Kidney glomerular epithelial cell (primary cell): ENCODE measurements around the gene HMSD.
A peak's percentile ranks its signal among the peaks of the same experiment; 100 is the strongest.
"Not testable (repeated sequence)": the region's sequence is repeated elsewhere in the genome, so short reads cannot be mapped to it uniquely, and the experiment has no call there.

Source experiments
- DNase-seq: peaks from one replicate; lab custom pipeline; 2025; lab: John Stamatoyannopoulos, UW

HMSD gene

DNA sequence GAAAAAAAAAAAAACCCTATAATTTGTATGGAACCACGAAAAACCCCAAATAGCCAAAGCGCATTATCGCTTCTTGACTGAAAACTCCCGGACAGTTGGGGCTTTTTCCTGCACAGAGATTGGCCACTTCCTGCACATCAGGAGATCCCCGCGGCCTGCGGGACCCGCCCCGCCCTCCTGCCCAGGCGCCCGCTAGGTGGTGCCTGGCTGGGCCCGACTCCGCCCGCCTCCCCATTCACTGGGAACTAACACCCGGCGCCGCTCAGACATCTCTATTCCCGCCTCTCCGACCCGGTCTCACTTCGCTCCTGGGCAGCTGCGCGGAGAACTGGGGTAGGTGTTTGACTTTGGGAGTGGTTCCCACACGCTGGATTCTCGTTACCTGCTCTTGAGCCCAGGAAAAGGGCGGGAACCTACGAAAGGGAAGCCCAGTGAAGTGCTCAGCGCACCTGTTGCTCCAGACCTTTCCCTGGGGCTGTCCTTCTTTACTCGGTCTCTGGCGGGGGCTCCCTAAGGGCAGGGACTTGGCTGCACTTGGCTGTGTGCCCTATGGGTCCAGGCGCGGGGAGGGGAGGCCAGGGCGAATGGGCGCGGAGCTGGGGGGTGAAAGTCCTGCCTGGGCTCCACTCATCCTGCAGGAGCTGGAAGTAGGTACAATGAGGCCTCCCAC is at the start of gene HMSD:
Gene HMSD (plus strand): TSS at position 234 of the 670 bp plus-strand sequence. CDS start 4,155 bp downstream, outside the sequence.
- no peak for DNase-seq

DNA sequence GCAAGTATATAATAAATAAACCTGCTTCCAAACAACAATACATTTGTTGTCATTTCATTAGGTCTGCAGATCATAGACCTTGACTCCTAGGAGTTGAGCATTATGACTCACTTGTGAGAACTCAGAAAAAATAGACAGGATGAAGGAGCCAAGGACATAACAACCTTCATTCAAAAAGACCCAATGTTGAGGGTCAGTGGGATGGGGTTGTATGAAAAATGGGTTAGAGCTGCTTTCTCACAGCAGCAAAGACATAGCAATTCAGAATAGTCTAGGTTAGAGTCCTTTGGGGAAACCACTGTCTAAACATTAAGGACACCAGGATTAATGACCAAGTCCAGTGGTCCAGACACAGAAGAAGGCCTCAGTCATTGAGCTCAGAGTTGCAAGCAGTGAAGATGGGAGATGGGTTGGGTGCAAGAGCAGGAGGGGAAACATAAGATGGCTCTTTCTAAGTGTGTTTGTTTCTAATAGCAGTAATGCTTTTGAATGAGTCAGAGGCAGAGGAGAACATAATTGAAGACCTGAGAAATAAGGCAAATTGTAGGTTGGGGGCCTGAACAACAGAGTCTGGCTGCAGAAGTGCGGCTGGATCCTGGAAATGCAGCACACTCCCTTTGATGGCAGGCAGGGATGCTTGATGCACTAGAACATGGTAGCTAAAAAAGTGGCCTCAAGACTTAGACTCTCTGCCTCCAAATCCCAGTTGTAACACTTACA is 45.1 kb upstream of the HMSD start:
- no peak for DNase-seq

- DNase-seq = no peak
These were observed 44.4 kb upstream of the HMSD start for GRCh38 chr18:63904694-63905093.

GRCh38 chr18:63905361-63905760 is 43.7 kb upstream of the HMSD start:
- DNase-seq = no peak

DNA sequence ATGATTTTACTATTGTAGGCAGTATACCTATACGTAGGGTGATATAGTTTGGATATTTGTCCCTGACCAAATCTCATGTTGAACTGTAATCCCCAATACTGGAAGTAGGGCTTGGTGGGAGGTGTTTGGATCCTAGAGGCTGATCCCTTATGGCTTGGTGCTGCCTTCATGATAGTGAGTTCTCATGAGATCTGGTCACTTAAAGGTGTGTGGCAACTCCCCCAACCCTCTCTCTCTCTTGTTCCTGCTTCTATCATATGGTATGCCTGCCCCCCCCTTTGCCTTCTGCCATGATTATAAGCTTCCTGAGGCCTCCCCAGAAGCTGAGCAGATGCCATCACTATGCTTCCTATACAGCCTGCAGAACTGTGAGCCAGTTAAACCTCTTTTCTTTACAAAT is 43.0 kb upstream of the HMSD start:
- no peak for DNase-seq

GRCh38 chr18:63907664-63908063 is 41.4 kb upstream of the HMSD start, which contains the start of gene SERPINB10:
TSS of gene SERPINB10 (plus strand) at chr18:63907958. CDS start at chr18:63915511, 7,553 bp downstream.
- DNase-seq = no peak

DNA sequence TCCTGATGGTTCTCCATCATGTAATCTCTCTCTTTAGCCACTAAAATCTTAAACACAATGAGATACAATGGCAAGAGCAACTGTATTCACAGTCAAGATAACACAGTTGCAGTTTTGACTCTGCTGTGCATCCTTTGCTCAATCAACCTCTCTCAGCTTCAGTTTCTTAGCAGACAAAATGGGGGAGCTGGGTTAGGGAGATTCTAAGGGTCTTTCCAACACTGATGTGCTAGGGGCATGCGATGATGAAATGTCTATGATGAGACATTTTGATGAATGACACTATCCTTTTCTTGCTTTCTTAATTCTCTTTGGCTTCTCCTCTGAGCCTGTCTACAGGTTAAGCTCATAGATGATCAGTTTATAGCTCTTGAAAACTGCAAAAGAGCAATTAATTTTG is 40.2 kb upstream of the HMSD start:
- DNase-seq = no peak

DNA sequence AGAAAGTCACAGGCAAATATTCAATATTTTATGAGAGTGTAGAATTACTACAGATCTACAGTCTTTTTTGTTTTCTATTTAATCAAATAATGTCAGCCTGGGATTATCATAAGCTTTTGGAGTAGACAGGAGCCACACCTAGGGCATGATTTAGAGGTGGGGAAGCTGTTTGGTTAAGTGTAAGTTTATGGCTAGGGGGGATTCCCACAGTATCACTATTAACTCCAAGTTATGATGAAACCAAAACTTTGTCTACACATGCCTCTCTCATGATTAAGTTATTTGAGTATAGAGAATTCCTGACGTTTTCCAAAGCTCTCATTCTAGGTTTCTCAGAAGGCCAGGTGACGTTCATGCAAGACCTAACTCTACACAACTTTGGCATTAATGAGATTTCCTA is 39.2 kb upstream of the HMSD start:
- DNase-seq = no peak

DNA sequence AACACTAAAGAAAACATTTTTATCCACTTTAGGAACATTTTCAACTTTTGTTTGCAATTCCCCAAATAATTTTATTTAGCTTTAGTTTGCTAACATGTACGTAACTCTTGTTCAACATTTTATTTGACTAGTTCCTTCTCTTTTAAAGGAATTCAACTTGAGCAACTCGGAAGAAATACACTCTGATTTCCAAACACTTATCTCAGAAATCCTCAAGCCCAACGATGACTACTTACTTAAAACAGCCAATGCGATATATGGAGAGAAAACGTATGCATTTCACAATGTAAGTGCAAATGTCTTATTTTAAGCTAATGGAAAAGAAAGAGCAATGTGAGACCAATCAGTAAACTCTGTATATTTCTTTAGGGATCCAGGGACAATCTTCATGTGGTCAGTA is 31.3 kb upstream of the HMSD start:
- no peak for DNase-seq

DNA sequence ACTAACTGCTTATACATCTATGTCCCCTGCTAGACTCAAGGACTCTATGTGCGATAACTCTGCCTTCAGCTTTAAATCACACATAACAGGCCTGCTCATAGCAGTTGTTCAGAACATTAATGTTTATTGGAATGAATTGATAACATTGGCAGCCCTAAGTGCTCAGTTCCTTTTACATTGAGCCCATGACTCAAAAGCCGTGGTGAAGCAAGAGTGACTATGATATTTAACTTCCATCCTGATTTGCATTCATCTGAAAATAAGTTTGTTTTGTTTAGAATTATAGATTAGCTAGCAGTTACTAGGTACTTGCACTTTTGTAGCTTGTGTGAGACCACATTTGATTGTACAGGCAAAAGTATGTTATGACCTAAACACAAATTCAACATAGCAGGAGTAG is 27.1 kb upstream of the HMSD start:
- no peak for DNase-seq

- no peak for DNase-seq
These were observed 24.6 kb upstream of the HMSD start for GRCh38 chr18:63924551-63924950.

DNA sequence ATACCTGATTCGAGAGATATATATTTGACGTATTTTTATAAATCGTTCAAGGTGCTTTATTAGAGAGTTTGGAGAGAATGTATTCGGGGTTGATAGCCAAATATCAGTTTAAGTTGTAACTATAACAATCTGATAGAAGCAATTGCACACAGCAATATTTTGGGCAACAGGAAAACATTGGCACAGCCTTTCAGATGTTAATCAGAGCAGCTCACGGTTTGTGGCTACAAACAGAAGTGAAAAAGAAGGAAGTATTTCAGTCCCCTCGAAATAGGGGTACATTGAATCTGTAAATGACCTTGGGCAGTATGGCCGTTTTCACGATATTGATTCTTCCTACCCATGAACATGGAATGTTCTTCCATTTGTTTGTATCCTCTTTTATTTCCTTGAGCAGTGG is 20.8 kb upstream of the HMSD start:
- DNase-seq = no peak

DNA sequence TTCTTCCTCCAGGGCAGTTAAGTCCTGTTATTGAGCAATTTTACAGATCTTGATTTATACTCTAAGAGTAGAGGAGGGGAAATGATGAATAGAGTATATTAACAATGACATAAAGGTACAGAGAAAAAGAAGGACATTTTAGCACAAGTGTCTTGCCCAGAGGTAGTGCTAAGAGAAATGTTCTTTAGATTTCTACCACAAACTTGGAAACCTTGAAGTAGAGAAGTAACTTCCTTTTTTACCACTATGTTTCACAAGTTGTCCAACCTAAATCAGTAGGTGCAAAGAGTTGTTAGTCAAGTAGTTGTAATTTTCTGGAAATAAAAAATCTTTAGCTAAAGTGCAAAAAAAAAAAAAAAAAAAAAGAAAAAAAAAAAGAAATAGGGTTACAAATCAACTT is 19.7 kb upstream of the HMSD start:
- not testable (repeated sequence) for DNase-seq

DNA sequence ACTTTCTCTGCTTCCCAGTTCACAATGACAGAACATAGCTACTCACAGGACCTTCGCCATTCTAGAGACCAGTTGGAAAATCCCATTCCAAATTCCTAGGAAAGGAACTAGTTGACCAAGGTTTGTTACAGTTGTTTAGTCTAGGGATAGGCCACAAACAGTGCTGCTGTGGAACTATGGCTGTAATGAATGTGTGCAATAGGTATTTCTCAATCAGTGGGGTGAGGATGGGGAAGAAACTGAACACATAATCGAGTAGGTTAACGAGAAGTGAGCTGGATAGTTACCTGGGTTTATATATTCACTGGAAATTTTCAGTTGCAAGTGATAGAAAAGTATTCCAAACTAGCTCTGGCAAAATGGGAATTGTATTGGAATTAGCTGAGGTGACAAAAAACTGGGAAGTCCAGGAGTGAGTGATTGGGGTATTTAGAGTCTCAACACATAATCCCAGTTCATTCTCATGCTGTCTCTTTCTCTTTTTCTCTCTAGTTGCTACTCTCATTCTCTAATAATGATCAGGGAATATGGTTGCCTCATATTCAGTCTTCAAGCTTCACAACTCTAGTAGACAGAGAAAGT is 18.2 kb upstream of the HMSD start:
- DNase-seq = no peak

DNA sequence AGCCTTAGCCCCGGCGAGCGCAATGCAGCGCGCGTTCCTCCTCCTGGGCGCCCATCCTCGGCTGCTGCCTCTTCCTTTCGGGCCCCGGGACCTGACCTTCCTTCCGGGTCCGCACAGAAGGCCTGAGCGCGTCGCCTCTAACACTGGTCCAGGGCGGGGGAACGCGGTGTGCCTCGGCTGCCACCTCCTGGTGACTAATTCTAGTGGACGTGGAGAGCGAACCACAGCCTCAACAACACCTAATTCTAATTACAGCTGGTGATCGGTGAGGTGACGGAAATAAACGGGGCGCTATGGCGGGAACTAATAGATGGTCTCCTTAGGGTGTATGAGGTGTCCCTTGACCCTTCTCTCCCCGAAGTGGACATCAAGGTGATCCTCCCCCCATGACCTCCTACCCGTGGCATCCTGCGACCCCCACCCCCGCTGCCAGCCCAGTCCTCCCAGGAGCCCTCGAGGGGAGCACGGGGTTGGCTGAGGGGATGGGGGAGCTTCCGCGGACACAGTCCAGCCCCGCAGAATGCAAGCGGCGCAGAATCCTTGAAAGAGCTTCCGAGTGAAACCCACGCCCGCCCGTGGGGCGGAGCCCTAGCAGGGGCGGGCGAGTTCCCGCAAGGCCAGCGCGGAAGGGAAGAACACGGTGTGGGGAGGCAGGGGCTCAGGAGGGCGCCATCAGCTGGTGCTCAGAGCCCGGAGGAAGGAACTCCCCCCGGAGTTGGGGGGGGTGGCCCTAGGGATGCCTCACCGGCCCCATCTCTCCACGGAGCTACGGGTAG is 12.8 kb upstream of the HMSD start:
- peak; percentile 51 for DNase-seq

DNA sequence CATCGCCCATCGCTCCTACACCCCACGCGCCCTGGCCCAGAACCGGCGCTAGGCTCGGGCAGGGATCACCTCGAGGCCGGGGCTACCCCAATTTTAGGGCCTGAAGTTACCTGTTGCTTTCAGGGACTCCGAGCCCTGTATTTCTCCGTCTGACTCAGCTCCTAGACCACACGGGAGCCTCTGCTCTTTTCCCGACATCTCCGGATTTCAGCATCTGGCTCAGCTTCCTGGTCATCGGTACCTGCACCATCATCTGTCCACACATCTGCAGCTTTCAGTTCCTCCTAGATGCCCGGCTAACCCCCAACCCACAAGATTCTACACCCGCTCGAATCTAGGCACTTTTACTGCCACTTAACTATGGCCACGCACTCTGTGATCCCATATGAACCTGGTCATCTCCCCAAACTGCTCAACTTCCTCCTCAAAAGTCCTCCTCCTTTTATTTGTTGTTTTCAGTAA is 12.1 kb upstream of the HMSD start:
- DNase-seq = no peak

DNA sequence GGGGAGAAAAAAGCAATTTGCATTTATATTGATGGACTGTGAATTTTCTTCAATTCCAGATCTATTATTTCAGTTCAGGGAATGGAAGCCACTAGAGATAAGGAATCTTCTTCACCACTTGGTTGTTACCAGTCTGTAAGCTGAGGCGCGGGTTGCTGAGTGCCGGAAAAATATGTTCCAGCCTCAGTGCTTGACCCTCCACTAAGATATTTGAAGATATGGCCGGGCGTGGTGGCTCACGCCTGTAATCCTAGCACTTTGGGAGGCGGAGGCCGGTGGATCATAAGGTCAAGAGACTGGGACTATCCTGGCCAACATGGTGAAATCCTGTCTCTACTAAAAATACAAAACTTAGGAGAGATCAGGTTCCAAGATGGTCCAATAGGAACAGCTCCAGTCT is 9.1 kb upstream of the HMSD start:
- DNase-seq = no peak

DNA sequence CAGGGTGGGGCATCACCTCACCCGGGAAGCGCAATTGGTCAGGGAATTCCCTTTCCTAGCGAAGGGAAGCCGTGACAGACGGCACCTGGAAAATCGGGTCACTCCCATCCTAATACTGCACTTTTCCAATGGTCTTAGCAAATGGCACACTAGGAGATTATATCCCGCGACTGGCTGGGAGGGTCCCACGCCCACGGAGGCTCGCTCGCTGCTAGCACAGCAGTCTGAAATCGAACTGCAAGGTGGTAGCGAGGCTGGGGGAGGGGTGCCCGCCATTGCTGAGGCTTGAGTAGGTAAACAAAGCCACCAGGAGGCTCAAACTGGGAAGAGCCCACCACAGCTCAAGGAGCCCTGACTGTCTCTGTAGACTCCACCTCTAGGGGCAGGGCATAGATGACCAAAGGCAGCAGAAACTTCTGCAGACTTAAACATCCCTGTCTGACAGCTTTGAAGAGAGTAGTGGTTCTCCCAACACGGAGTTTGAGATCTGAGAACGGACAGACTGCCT is 8.5 kb upstream of the HMSD start:
- DNase-seq = not testable (repeated sequence)

DNA sequence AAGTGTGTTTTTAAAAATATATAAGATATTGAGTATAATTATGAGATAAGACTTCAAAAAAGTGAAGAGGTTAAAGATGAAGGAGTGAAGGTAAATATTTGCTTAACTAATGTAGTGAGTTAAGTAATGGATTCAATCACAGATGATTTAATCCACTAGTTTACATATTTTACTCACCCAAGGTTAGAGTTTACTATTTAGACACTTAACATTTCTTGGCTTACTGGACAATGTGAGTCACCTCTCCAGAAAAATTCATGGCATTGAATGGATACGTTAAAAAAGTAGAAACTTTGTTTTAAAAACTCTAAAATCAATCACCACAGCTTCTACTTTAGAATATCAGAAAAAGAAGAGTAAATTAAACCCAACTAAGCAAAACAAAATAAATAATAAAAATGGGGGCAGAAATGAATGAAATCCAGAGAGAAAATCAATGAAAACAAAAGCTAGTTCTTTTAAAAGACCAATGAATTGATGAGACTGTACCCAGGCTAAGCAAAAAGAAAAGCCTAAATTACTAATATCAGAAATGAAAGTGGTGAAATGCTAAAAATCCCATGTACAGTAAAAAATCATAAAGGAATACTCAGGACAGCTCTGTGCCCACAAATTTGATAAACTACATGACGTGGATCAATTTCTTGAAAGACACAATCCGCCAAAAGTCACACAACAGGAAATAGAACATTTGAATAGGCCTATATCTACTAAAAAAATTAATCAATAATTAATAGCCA is 1.9 kb upstream of the HMSD start:
- DNase-seq = no peak

DNA sequence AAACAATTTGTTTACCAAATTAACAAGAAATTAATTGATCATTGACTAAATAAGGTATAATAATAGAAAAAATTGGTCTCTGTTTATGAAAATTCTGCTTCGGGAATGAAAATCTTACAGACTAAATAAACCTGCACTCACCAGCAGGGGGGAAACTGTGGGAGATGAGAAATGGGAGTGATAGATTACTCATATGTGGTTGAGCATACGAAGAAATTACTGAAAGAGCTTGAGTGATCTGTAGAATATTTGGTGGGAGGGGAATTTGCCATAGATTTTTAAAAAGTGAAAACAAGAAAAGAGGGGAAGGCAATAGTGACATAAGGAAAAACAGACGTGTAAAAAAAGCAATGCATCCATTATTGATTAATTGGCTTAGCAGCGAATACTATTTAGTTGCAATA is 2.2 kb downstream of the HMSD start:
- DNase-seq = peak; percentile 16

- DNase-seq = no peak
These were observed 4.7 kb downstream of the HMSD start for GRCh38 chr18:63953811-63954210.

GRCh38 chr18:63956755-63957154 is 7.7 kb downstream of the HMSD start:
- DNase-seq = no peak
